H1 (cell line): ENCODE results near the gene ETV5. TPM values are rescaled to one million over a fixed set of nuclear protein-coding genes. Genes with fewer than 3 reads are reported as not detected.
A peak's percentile ranks its signal among the peaks of the same experiment; 100 is the strongest.

ENCODE experiments used
- CTCF ChIA-PET: fragments of 300-600 bp; sonication (Branson Sonifier 250); formaldehyde crosslinking; loops from one replicate; lab custom pipeline; 2021; ENCODE audit not compliant: partially characterized antibody; lab: Charles Lee
- POLR2A ChIA-PET: fragments of 300-600 bp; sonication (Branson Sonifier 250); formaldehyde crosslinking; loops from one replicate; lab custom pipeline; 2021; ENCODE audit warnings: inconsistent platforms; ENCODE audit not compliant: partially characterized antibody; lab: Charles Lee
- DNase-seq, 2 experiments: peaks; one replicate each; pipeline versions ENCODE4 v3.0.0 to v3.0.0-alpha.2; 2010 to 2022; ENCODE audit warnings: low spot score in 2 of 2, low read depth in 1 of 2, mixed read lengths in 1 of 2
- FAIRE-seq: peaks from 2 replicates; lab custom pipeline; 2011; peaks lifted over from hg19 to GRCh38; lab: Jason Lieb, UNC
- H2AFZ ChIP-seq: 2 replicates; pipeline ENCODE4 v1.8.1; 2012; ENCODE audit warnings: low read length, inconsistent platforms
- H2AK5ac ChIP-seq: 2 replicates; pipeline ENCODE4 v1.6.1; 2013; ENCODE audit warnings: low read depth, low read length
- H2BK120ac ChIP-seq: replicated peaks from 2 replicates; pipeline ENCODE3; 2013; ENCODE audit warnings: low read depth, low read length, inconsistent platforms
- H2BK12ac ChIP-seq: 2 replicates; pipeline ENCODE4 v1.6.1; 2013; ENCODE audit warnings: low read depth, low read length
- H2BK15ac ChIP-seq: 2 replicates; pipeline ENCODE4 v1.6.1; 2013; ENCODE audit warnings: low read length
- H2BK20ac ChIP-seq: 2 replicates; pipeline ENCODE4 v1.6.1; 2013; ENCODE audit warnings: low read length
- H2BK5ac ChIP-seq: 2 replicates; pipeline ENCODE4 v1.6.1; 2013; ENCODE audit warnings: low read depth, low read length
- H3K14ac ChIP-seq: 2 replicates; pipeline ENCODE4 v1.6.1; 2013; ENCODE audit warnings: inconsistent platforms; ENCODE audit not compliant: insufficient read length
- H3K18ac ChIP-seq: 2 replicates; pipeline ENCODE4 v1.6.1; 2013; ENCODE audit warnings: low read length; ENCODE audit errors: extremely low read depth
- H3K23ac ChIP-seq: 2 replicates; pipeline ENCODE4 v1.6.1; 2013; ENCODE audit warnings: inconsistent platforms; ENCODE audit not compliant: insufficient read length
- H3K23me2 ChIP-seq: 2 replicates; pipeline ENCODE4 v1.6.1; 2013; ENCODE audit warnings: low read depth, low read length
- H3K27ac ChIP-seq: 2 replicates; pipeline ENCODE4 v1.6.1; 2011; ENCODE audit warnings: low read depth, low read length, inconsistent platforms
- H3K27me3 ChIP-seq, 4 experiments: replicated peaks in 1 of 4; 1 replicate in 1 of 4; 2 replicates in 3 of 4; pipeline versions ENCODE4 v1.6.1 to v1.8.1; 2011 to 2013; ENCODE audit warnings: low read length in 3 of 4, mild to moderate bottlenecking in 3 of 4, inconsistent platforms in 2 of 4, mixed read lengths in 2 of 4, moderate library complexity in 1 of 4; ENCODE audit not compliant: control insufficient read depth in 3 of 4, insufficient read depth in 3 of 4; ENCODE audit errors: extremely low read depth in 1 of 4
- H3K36me3 ChIP-seq, 4 experiments: 2 replicates each; pipeline versions ENCODE4 v1.6.1 to v1.8.1; 2011 to 2013; ENCODE audit warnings: mild to moderate bottlenecking in 4 of 4, low read length in 3 of 4, moderate library complexity in 2 of 4, control low read depth in 1 of 4, inconsistent platforms in 1 of 4; ENCODE audit not compliant: insufficient read depth in 4 of 4, control insufficient read depth in 2 of 4
- H3K4ac ChIP-seq: replicated peaks from 2 replicates; pipeline ENCODE3; 2013; ENCODE audit warnings: low read length, low read depth, mixed read lengths, inconsistent platforms; ENCODE audit not compliant: insufficient read length
- H3K4me1 ChIP-seq, 4 experiments: replicated peaks in 1 of 4; 1 replicate in 1 of 4; 2 replicates in 3 of 4; pipeline versions ENCODE4 v1.6.1 to v1.8.1; 2011 to 2013; ENCODE audit warnings: low read length in 3 of 4, inconsistent platforms in 2 of 4, mixed read lengths in 1 of 4; ENCODE audit not compliant: insufficient read depth in 4 of 4, control insufficient read depth in 3 of 4
- H3K4me2 ChIP-seq, 2 experiments: 2 replicates each; pipeline versions ENCODE4 v1.6.1 to v1.8.1; 2011 to 2013; ENCODE audit warnings: low read depth in 2 of 2, low read length in 2 of 2, control low read depth in 1 of 2, inconsistent platforms in 1 of 2, mild to moderate bottlenecking in 1 of 2; ENCODE audit not compliant: insufficient read depth in 1 of 2
- H3K4me3 ChIP-seq, 4 experiments: fragments of 200-600, 300-600 bp in 1 of 4; sonication (generic), shearing (Covaris generic), sonication (Bioruptor Twin) in 1 of 4; 2 replicates each; pipeline versions ENCODE4 v1.5.1 to v1.8.1; 2011 to 2016; ENCODE audit warnings: low read length in 4 of 4, low read depth in 3 of 4, control low read depth in 2 of 4, inconsistent platforms in 2 of 4, mild to moderate bottlenecking in 2 of 4, mixed read lengths in 1 of 4, moderate library complexity in 1 of 4; ENCODE audit not compliant: insufficient read depth in 2 of 4; ENCODE audit errors: extremely low read depth in 1 of 4
- H3K56ac ChIP-seq: replicated peaks from 2 replicates; pipeline ENCODE3; 2013; ENCODE audit warnings: low read depth, mild to moderate bottlenecking, mixed read lengths, low read length, inconsistent platforms; ENCODE audit not compliant: insufficient read length
- H3K79me1 ChIP-seq: 2 replicates; pipeline ENCODE4 v1.6.1; 2013; ENCODE audit warnings: low read depth, low read length, control low read depth
- H3K79me2 ChIP-seq, 2 experiments: 2 replicates each; pipeline versions ENCODE4 v1.6.1 to v1.8.1; 2012 to 2013; ENCODE audit warnings: low read length in 2 of 2, mild to moderate bottlenecking in 2 of 2, inconsistent platforms in 1 of 2; ENCODE audit not compliant: insufficient read depth in 2 of 2, control insufficient read depth in 1 of 2
- H3K9ac ChIP-seq, 4 experiments: replicated peaks in 1 of 4; 1 replicate in 1 of 4; 2 replicates in 3 of 4; pipeline versions ENCODE4 v1.6.1 to v1.8.1; 2011 to 2013; ENCODE audit warnings: low read depth in 3 of 4, low read length in 3 of 4, control low read depth in 2 of 4, mild to moderate bottlenecking in 2 of 4, moderate library complexity in 2 of 4, inconsistent platforms in 1 of 4; ENCODE audit errors: extremely low read depth in 1 of 4
- H3K9me3 ChIP-seq, 2 experiments: 2 replicates each; pipeline versions ENCODE4 v1.6.1 to v1.8.1; 2012 to 2013; ENCODE audit warnings: mild to moderate bottlenecking in 2 of 2, moderate library complexity in 2 of 2, control low read depth in 1 of 2, inconsistent platforms in 1 of 2, low read depth in 1 of 2, low read length in 1 of 2, mixed read lengths in 1 of 2; ENCODE audit not compliant: insufficient read depth in 2 of 2
- H4K20me1 ChIP-seq, 2 experiments: replicated peaks in 1 of 2; 2 replicates each; pipeline versions ENCODE3 to v1.8.1; 2011 to 2013; ENCODE audit warnings: inconsistent platforms in 2 of 2, low read length in 2 of 2, mild to moderate bottlenecking in 1 of 2; ENCODE audit not compliant: insufficient read depth in 2 of 2, control insufficient read depth in 1 of 2
- H4K5ac ChIP-seq: 2 replicates; pipeline ENCODE4 v1.6.1; 2013; ENCODE audit warnings: low read length, low read depth, mixed read lengths, inconsistent platforms; ENCODE audit not compliant: insufficient read length
- H4K8ac ChIP-seq: 2 replicates; pipeline ENCODE4 v1.8.0; 2013; ENCODE audit warnings: mild to moderate bottlenecking, moderate library complexity, low read length, inconsistent platforms; ENCODE audit not compliant: insufficient read depth; ENCODE audit errors: extremely low read depth
- H4K91ac ChIP-seq: replicated peaks from 2 replicates; pipeline ENCODE3; 2013; ENCODE audit warnings: low read length, mixed read lengths, inconsistent platforms; ENCODE audit not compliant: insufficient read length
- BCL11A ChIP-seq, 2 experiments: IDR thresholded peaks; one replicate each; pipeline ENCODE4 v1.6.1; 2011; ENCODE audit warnings: low read depth in 2 of 2, low read length in 2 of 2, mild to moderate bottlenecking in 2 of 2
- CREB1 ChIP-seq: IDR thresholded peaks from 2 replicates; pipeline ENCODE4 v1.6.1; 2012; ENCODE audit warnings: inconsistent platforms
- EGR1 ChIP-seq: IDR thresholded peaks from 2 replicates; pipeline ENCODE4 v1.6.1; 2011; ENCODE audit warnings: low read depth, low read length, borderline replicate concordance
- EP300 ChIP-seq, 2 experiments: IDR thresholded peaks; 1 replicate in 1 of 2; 2 replicates in 1 of 2; pipeline ENCODE4 v1.6.1; 2011 to 2012; ENCODE audit warnings: low read depth in 2 of 2, low read length in 2 of 2, mild to moderate bottlenecking in 2 of 2, borderline replicate concordance in 1 of 2, inconsistent platforms in 1 of 2, moderate library complexity in 1 of 2
- MAFK ChIP-seq: IDR thresholded peaks from 2 replicates; pipeline ENCODE4 v1.6.1; 2012; ENCODE audit warnings: low read depth, mild to moderate bottlenecking, improper control_type of control experiment, low read length
- NANOG ChIP-seq: IDR thresholded peaks from 2 replicates; pipeline ENCODE4 v1.6.1; 2011; ENCODE audit warnings: low read length, low read depth, mild to moderate bottlenecking, inconsistent platforms; ENCODE audit not compliant: insufficient read depth, poor library complexity, severe bottlenecking
- POLR2A ChIP-seq, 2 experiments: IDR thresholded peaks; 1 replicate in 1 of 2; 2 replicates in 1 of 2; pipeline ENCODE4 v1.6.1; 2011; ENCODE audit warnings: low read depth in 2 of 2, low read length in 2 of 2, mild to moderate bottlenecking in 2 of 2; ENCODE audit errors: control extremely low read depth in 1 of 2
- SIN3A ChIP-seq, 2 experiments: IDR thresholded peaks in 1 of 2; conservative IDR thresholded peaks in 1 of 2; 2 replicates each; pipeline ENCODE4 v1.6.1; 2011 to 2012; ENCODE audit warnings: low read length in 2 of 2, improper control_type of control experiment in 1 of 2, low read depth in 1 of 2, mild to moderate bottlenecking in 1 of 2
- SP1 ChIP-seq: IDR thresholded peaks from 2 replicates; pipeline ENCODE4 v1.6.1; 2011; ENCODE audit warnings: low read depth, low read length
- SP4 ChIP-seq: IDR thresholded peaks from 2 replicates; pipeline ENCODE4 v1.6.1; 2012; ENCODE audit warnings: low read length, inconsistent platforms
- TEAD4 ChIP-seq: IDR thresholded peaks from 2 replicates; pipeline ENCODE4 v1.6.1; 2012; ENCODE audit warnings: low read depth, low read length, inconsistent platforms, mixed read lengths
- WGBS, 2 experiments: shearing (Covaris generic) in 1 of 2; methylation state at CpG; one replicate each; pipeline versions ENCODE4 v1.1.6 to v1.1.7; 2013 to 2015; ENCODE audit warnings: low lambda C conversion rate in 2 of 2, mixed read lengths in 2 of 2, inconsistent platforms in 1 of 2, low coverage in 1 of 2, missing lambda C conversion rate in 1 of 2; ENCODE audit not compliant: insufficient replicate concordance in 2 of 2, insufficient coverage in 1 of 2, insufficient read length in 1 of 2; ENCODE audit errors: extremely low coverage in 1 of 2, missing lambda C conversion rate in 1 of 2; 5-methylcytosine and 5-hydroxymethylcytosine counted together
- polyA plus RNA-seq, 7 experiments: library from polyadenylated mRNA; depleted of rRNA in 3 of 7; stranded (reverse) in 5 of 7; unstranded in 2 of 7; fragments of >200 nt in 5 of 7; fragments of 200-250 nt in 2 of 7; gene quantifications; 1 replicate in 5 of 7; 2 replicates in 1 of 7; 4 replicates in 1 of 7; pipeline versions ENCODE4 v1.2.1 to v1.2.3, GENCODE V29; 2011 to 2013; ENCODE audit warnings: missing spikeins in 2 of 7, mixed read lengths in 2 of 7
- total RNA-seq: library from RNA; stranded (reverse); fragmentation: NEBNext Ultra II Directional; extraction: Animal tissue kit (Norgen Biotek cat#: 25700); gene quantifications from 2 replicates; pipeline ENCODE4 v1.2.1, GENCODE V29; 2021

Gene ETV5
- total and polyA plus RNA-seq, 2 of the 8 experiments (the other 6 are each of a cell fraction or from before 2014, with no cell fraction given): 13.1 to 36.9 TPM

DNA sequence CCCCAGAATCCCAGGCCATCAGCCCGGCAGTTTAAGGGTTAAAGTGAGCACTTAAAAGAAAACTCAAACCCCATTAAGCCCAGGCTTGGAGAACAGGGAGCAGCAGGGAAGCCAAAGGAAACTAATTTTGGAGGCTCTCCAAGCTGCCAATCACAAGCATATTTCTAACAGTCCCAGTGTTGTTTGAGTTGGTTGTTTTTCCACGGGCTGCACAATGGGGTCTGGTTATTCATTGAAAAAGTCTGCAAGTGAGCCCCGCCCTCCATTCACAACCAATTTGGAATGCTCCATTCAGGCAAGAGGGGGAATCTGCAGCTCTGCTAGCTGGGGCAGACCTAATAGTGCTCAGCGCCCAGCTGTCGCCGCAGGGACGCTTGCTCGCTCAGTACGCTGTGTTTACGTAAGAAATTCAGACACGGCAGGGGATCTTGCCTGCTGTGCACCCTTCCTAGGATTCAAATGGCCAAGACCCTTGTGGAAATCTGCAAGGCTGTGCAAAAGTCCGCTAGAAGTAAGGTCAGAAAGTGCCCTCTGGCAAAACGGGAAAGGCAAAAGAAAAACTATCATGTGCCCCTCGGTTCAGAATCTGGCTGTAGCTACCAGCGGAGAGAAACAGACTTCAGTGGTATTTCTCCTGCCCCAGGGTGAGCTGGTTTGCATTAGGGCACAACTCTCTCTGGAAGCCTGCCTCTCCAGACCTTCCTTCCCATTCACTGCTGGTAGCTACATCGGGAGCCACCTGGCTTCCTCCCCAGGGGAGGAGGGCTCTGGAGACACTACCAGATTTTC, 11.0 kb downstream of the ETV5 start:
- H3K79me1 ChIP-seq: no peaks in the 10 kb centered on the region
- no peaks in the 10 kb centered on the region for H3K36me3 ChIP-seq
- WGBS, 2 experiments: 1% methylated on average over 16 of the region's 16 CpGs; no CpG with 5 or more reads in 1 of the 2 experiments
- no peak overlapping the region for H4K8ac ChIP-seq
- H2BK15ac ChIP-seq: no peak overlapping the region
- no peak overlapping the region for H3K23ac ChIP-seq
- H3K18ac ChIP-seq: no peak overlapping the region
- peaks cover 9% of the 10 kb centered on the region for H3K23me2 ChIP-seq
- H3K27ac ChIP-seq: no peak overlapping the region
- H3K27me3 ChIP-seq: peaks cover 0 to 15% (median 9%) of the 10 kb centered on the region in 4 experiments; a peak in 5 of 7 replicates
- H3K56ac ChIP-seq: no peak overlapping the region
- H3K79me2 ChIP-seq: no peaks in the 10 kb centered on the region
- H3K9me3 ChIP-seq: no peaks in the 10 kb centered on the region
- ChIA-PET POLR2A (interaction anchor here (0.8 to 5.3 kb wide), 15 partner anchors 10 to 162 kb away, joined by 3 to 56 read pairs (median 4); partner anchors contain the start of genes ETV5 and TRA2B), CTCF (interaction anchor here (0.6 to 3.6 kb wide), 16 partner anchors 12 to 154 kb away, joined by 3 to 19 read pairs (median 4); no protein-coding TSS in a partner anchor)
- FAIRE-seq (no peak), DNase-seq (peak in 1 of 2 experiments; percentile 84)
- H4K20me1 ChIP-seq: no peaks in the 10 kb centered on the region
- H2AFZ ChIP-seq: peak overlapping the region; percentile 9; the same call in 1 of the 2 replicates
- peak overlapping the region; percentile 80 for H2BK5ac ChIP-seq
- peak overlapping the region; percentile 44 to 57 (median 47); a peak in 7 of 8 replicates for H3K4me3 ChIP-seq
- H4K5ac ChIP-seq: no peak overlapping the region
- no peak overlapping the region for H3K4ac ChIP-seq
- peaks cover 5 to 26% (median 22%) of the 10 kb centered on the region in 4 experiments for H3K4me1 ChIP-seq
- no peak overlapping the region for H2BK20ac ChIP-seq
- peak overlapping the region; percentile 78; the same call in 1 of the 2 replicates for H2BK12ac ChIP-seq
- no peak overlapping the region for H4K91ac ChIP-seq
- H3K14ac ChIP-seq: no peak overlapping the region
- 0 out of 2 replicates have a peak overlapping the region, but pooled peaks have one; percentile 55 for H2AK5ac ChIP-seq
- H2BK120ac ChIP-seq: no peak overlapping the region
- peak overlapping the region in 1 of 4 experiments; percentile 47; a peak in 3 of 7 replicates for H3K9ac ChIP-seq
- peak overlapping the region; percentile 82 to 95 for H3K4me2 ChIP-seq
- TF ChIP-seq POLR2A (IDR thresholded peaks at IDR 0.05; ENCODE audit: control extremely low read depth in 1 of 2, low read depth in 2 of 2, low read length in 2 of 2): peak; percentile 17 to 31; a peak in 2 of 3 replicates
- TF ChIP-seq CREB1: 0 out of 2 replicates have a peak, but pooled peaks have one; percentile 19
- TF ChIP-seq SIN3A (conservative IDR thresholded peaks at IDR 0.05 in 1 of 2, IDR thresholded peaks at IDR 0.05 in 1 of 2; ENCODE audit: low read depth in 1 of 2, low read length in 2 of 2): 0 out of 4 replicates have a peak, but pooled peaks of 1 of the 2 experiments have one; percentile 50
- TF ChIP-seq TEAD4: peak; percentile 72; the same call in 1 of the 2 replicates
- TF ChIP-seq EGR1: no peak
- TF ChIP-seq EP300 (IDR thresholded peaks at IDR 0.05; ENCODE audit: borderline replicate concordance in 1 of 2, low read depth in 2 of 2, low read length in 2 of 2): peak in 1 of 2 experiments; percentile 93; a peak in 2 of 3 replicates
- 0 out of 2 replicates have a peak, but pooled peaks have one; percentile 57 for TF ChIP-seq SP4
- TF ChIP-seq BCL11A (IDR thresholded peaks at IDR 0.05; ENCODE audit: low read depth in 2 of 2, low read length in 2 of 2): no peak
- TF ChIP-seq MAFK: no peak
- peak; percentile 35 for TF ChIP-seq NANOG
- TF ChIP-seq SP1: 0 out of 2 replicates have a peak, but pooled peaks have one; percentile 4
